Mucosa of rectum (tissue), 2 donors: ENCODE results near the gene PHF2.

Experiments used
- H3K27ac ChIP-seq, 2 donors: one replicate each; pipeline ENCODE4 v1.7.0; 2013; ENCODE audit warnings: inconsistent platforms in 2 of 2, low read depth in 2 of 2, low read length in 2 of 2
- H3K27me3 ChIP-seq, 2 donors: one replicate each; pipeline ENCODE4 v1.7.0; 2013; ENCODE audit warnings: low read length in 2 of 2; ENCODE audit not compliant: control insufficient read depth in 2 of 2, insufficient read depth in 2 of 2
- H3K36me3 ChIP-seq, 2 donors: one replicate each; pipeline ENCODE4 v1.7.0; 2013; ENCODE audit warnings: low read length in 2 of 2; ENCODE audit not compliant: control insufficient read depth in 2 of 2, insufficient read depth in 2 of 2
- H3K4me1 ChIP-seq, 2 donors: one replicate each; pipeline ENCODE4 v1.7.0; 2013; ENCODE audit warnings: low read length in 2 of 2, mild to moderate bottlenecking in 1 of 2; ENCODE audit not compliant: control insufficient read depth in 2 of 2, insufficient read depth in 2 of 2
- H3K4me3 ChIP-seq, 2 donors: one replicate each; pipeline ENCODE4 v1.7.0; 2013; ENCODE audit warnings: low read length in 2 of 2
- H3K9ac ChIP-seq, 2 donors: one replicate each; pipeline ENCODE4 v1.7.0; 2013; ENCODE audit warnings: low read length in 2 of 2, low read depth in 1 of 2, mild to moderate bottlenecking in 1 of 2
- H3K9me3 ChIP-seq, 2 donors: one replicate each; pipeline ENCODE4 v1.7.0; 2013; ENCODE audit warnings: low read length in 2 of 2; ENCODE audit not compliant: control insufficient read depth in 2 of 2
- donor health status: healthy.
- donor health status: Normal muscosa, but diverticular disease.

The PHF2 gene

DNA sequence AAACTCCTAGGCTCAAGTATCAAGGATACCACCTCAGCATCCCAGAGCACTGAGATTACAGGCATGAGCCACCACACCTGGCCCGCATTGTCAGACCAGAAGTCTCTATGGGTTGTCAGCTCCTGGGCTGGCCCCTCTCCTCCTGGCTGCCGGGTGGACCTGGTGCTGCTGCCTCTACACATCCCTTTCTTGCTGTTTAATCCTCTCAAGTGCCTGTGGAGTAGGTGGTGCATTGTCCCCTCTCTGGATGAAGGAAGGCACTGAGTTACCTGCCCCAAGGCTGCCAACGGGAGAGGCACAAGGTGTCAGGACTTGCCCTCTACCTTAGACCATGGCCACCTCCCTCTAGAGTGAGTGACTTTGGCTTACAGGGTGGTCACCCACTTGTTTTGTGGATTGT is 37.4 kb downstream of the PHF2 start:
- no peak overlapping the region for H3K9ac ChIP-seq
- no peaks in the 10 kb centered on the region for H3K36me3 ChIP-seq
- no peak overlapping the region for H3K4me3 ChIP-seq
- no peaks in the 10 kb centered on the region for H3K27me3 ChIP-seq
- no peaks in the 10 kb centered on the region for H3K4me1 ChIP-seq
- no peak overlapping the region for H3K27ac ChIP-seq
- H3K9me3 ChIP-seq = no peaks in the 10 kb centered on the region

DNA sequence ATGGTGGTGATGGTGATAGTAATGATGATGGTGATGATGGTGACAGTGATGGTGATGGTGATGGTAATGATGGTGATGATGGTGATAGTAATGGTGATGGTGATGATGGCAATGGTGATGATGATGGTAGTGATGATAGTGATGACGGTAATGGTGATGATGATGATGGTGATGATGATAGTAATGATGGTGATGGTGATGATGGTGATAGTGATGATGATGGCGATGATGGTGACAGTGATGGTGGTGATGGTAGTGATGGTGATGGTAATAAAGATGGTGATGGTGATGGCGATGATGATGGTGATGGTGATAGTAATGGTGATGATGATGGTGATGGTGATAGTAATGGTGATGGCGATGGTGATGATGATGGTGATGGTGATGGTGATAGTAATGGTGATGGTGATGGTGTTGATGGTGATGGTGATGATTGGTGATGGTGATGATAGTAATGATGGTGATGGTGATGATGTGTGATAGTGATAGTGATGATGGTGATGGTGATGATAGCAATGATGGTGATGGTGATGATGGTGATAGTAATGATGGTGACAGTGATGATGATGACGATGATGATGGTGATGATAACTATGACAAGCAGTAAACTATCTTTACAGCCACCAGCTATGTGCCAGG is 38.6 kb downstream of the PHF2 start:
- no peaks in the 10 kb centered on the region for H3K4me1 ChIP-seq
- no peaks in the 10 kb centered on the region for H3K27me3 ChIP-seq
- H3K4me3 ChIP-seq = no peak overlapping the region
- H3K9ac ChIP-seq = no peak overlapping the region
- no peaks in the 10 kb centered on the region for H3K36me3 ChIP-seq
- H3K9me3 ChIP-seq = no peaks in the 10 kb centered on the region
- no peak overlapping the region for H3K27ac ChIP-seq

DNA sequence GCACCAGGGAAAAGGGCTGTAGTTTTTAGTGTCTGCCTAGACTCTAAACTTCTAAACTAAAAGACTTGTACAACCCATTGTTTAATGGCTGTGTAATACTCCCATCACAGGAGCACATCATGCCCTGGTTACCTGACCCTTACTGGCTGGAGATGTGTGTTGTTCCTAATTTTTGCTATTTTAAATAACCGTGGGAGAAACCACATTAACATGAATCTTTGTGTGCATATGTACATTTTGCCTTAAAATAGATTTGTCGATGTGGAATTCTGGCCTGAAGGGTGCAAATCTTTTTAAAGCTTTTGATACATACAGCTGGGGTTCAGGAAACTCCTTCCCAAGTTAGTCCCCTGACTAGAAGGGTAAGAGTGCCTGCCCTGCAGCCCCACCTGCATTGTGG is 39.7 kb downstream of the PHF2 start:
- H3K9ac ChIP-seq = no peak overlapping the region
- H3K4me1 ChIP-seq = peaks cover 0 to 2% of the 10 kb centered on the region in 2 donors
- no peaks in the 10 kb centered on the region for H3K36me3 ChIP-seq
- H3K27me3 ChIP-seq = no peaks in the 10 kb centered on the region
- no peak overlapping the region for H3K27ac ChIP-seq
- H3K9me3 ChIP-seq = no peaks in the 10 kb centered on the region
- no peak overlapping the region for H3K4me3 ChIP-seq

DNA sequence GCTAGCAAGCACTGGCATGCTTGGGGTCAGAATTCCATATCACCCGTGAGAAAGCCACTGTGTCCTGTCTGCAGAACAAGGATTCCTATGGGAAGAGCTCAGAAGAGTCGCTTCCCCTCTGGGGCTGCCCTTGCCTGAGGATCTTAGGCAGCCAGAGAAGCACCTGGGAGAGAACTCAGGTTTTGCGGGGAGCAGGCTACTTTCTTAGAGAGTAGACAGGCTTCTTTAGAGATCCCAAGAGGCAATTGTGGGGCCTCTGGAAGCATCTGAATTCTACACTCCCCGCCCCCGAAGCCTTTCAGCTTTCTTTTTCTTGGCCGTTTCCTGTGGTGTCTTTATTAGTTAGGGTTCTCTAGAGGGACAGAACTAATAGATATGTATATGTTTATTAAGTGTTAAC is 40.9 kb downstream of the PHF2 start:
- H3K36me3 ChIP-seq = no peaks in the 10 kb centered on the region
- no peaks in the 10 kb centered on the region for H3K9me3 ChIP-seq
- peaks cover 0 to 4% of the 10 kb centered on the region in 2 donors for H3K4me1 ChIP-seq
- no peak overlapping the region for H3K27ac ChIP-seq
- H3K4me3 ChIP-seq = no peak overlapping the region
- no peaks in the 10 kb centered on the region for H3K27me3 ChIP-seq
- H3K9ac ChIP-seq = no peak overlapping the region

DNA sequence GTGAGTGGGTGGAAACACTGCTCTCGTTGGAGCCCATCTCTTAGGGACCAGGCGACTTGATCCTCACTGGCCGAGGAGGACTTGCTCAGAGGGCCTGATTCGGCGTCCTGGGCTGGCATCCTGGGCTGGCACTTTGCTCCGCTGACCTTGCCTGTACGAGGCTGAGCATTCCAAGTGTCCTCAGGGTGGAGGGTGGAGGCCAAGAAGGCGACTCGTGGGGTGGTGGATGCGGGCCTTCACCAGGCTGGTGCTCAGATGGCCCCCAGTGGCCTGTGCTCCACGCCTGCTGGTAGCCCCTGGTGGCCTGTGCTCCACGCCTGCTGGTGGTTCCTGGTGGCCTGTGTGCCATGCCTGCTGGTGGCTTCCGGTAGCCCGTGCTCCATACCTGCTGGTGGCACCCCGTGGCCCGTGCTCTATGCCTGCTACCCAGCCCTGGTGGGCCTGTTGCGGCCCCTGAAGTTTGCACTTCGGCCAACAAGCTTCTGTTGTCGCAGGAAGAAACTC is 42.9 kb downstream of the PHF2 start:
- H3K27me3 ChIP-seq = no peaks in the 10 kb centered on the region
- H3K4me3 ChIP-seq = no peak overlapping the region
- peaks cover 0 to 4% of the 10 kb centered on the region in 2 donors for H3K4me1 ChIP-seq
- H3K9ac ChIP-seq = no peak overlapping the region
- H3K27ac ChIP-seq = no peak overlapping the region
- H3K36me3 ChIP-seq = no peaks in the 10 kb centered on the region
- H3K9me3 ChIP-seq = no peaks in the 10 kb centered on the region

DNA sequence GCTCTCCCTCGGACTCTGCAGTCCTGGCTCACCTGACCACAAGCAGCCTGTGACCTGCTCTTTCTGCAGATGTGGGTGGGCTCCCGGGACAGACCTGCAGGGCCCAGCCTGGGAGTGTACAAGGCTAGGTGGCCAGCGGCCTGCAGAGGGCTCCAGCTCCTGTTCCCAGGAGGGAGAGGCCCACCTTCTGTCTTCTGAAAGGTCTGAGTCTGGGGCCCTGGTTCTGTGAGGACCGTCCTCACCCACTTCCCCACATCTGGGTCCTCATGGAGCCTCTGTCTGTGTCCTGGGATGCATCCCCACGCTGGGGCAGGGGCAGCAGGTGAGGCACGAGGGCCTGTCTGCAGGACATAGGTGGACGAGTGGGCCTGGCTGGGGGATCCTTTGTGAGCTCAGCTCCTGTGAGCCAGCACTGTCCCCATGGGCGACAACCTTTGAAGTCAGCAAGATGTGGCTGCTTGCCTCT is 43.7 kb downstream of the PHF2 start:
- H3K4me3 ChIP-seq = no peak overlapping the region
- H3K4me1 ChIP-seq = peaks cover 0 to 4% of the 10 kb centered on the region in 2 donors
- H3K27ac ChIP-seq = no peak overlapping the region
- no peaks in the 10 kb centered on the region for H3K9me3 ChIP-seq
- H3K9ac ChIP-seq = no peak overlapping the region
- H3K36me3 ChIP-seq = no peaks in the 10 kb centered on the region
- no peaks in the 10 kb centered on the region for H3K27me3 ChIP-seq

DNA sequence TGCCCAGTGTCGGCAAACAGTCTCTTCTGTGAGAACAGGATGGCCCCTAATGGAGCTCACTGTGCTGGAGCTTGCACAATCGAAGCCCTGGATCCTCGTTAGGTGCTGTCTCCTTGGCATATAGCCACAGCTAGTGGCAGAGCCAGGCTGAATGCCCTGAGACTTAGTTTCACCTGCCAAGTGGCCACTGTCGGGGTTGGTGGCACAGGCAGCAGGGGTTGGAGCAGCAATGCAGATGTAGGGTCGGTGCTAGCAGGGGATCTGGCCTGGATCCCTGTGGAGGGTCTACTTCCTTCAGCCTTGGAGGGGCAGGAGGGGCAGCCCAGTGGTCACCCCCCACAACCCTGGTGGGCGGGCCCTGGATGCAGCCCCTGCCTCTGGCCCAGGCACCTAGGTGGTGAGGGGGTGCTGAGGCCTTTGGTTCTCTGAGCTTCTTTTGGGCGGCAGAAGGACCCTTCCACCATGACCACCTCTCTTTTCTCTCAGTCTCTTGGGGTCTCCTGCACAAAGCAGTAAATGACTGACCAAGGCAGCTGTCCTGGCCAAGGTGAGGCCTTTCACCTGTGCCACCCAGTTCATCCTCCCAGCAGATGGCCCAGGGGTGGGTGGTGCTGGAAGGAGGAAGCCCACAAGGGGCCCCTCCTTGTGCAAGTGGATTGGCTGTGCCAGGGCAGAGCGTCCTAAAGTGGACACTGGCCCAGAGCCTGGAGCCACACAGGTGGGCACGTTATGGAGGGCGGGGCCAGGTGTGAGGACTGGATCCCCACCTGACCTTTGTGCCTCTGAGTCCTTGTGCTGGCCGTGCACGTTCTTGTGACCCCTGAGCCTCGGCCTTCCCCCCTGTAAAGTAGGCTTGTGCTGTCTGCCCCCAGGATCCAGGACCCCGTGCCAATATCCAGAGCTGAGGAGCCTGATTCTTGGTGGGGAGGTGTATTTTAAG is 44.8 kb downstream of the PHF2 start:
- no peak overlapping the region for H3K27ac ChIP-seq
- H3K9me3 ChIP-seq = no peaks in the 10 kb centered on the region
- no peaks in the 10 kb centered on the region for H3K36me3 ChIP-seq
- no peaks in the 10 kb centered on the region for H3K27me3 ChIP-seq
- no peak overlapping the region for H3K4me3 ChIP-seq
- H3K9ac ChIP-seq = no peak overlapping the region
- H3K4me1 ChIP-seq = peaks cover 0 to 4% of the 10 kb centered on the region in 2 donors

DNA sequence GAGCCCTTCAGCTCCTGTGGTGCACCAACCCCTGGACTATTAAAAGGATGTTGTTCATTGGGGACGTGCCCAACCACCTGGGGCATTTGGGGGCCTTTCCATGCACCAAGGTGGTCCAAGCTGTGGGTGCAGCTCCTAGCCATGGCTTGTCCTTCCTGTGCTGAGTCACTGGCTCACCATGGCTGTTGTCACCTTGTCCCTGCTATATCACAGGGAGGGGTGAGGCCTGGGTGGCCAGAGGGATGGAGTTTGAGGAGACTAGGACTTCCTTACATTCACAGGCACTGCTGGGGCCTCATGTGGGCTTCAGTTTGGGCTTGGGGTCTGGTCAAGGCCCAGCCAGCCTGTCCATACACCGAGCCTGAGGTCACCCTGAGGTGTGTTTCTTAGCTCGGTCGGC is 45.5 kb downstream of the PHF2 start:
- Histone ChIP-seq H3K9me3 (no peaks in the 10 kb centered on the region), H3K27ac (no peak overlapping the region), H3K36me3 (no peaks in the 10 kb centered on the region), H3K4me3 (no peak overlapping the region), H3K9ac (no peak overlapping the region), H3K4me1 (peaks cover 0 to 4% of the 10 kb centered on the region in 2 donors), H3K27me3 (no peaks in the 10 kb centered on the region)

DNA sequence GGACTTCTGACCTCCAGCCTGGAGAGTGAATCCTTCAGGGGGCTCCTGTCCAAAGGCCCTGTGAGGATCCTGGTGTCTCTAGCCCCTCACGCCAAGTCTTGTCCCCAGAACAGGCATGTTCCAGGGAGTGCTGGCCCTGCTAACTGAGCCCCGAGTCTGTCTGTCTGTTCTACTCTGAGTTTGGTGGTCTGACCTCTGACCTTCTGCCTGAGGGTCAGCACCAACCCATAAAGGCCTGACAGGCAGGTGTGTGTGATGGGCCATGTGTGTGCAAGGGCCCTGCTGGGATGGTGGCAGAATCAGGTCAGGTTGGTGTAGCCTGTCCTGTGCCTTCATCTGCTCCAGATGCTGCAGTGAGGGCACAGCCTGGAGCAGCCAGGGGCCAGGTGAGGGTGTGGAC is 46.3 kb downstream of the PHF2 start:
- Histone ChIP-seq H3K9ac (no peak overlapping the region), H3K36me3 (no peaks in the 10 kb centered on the region), H3K27me3 (no peaks in the 10 kb centered on the region), H3K27ac (no peak overlapping the region), H3K9me3 (peaks cover 0 to under 1% of the 10 kb centered on the region in 2 donors), H3K4me3 (no peak overlapping the region), H3K4me1 (peaks cover 0 to 4% of the 10 kb centered on the region in 2 donors)

DNA sequence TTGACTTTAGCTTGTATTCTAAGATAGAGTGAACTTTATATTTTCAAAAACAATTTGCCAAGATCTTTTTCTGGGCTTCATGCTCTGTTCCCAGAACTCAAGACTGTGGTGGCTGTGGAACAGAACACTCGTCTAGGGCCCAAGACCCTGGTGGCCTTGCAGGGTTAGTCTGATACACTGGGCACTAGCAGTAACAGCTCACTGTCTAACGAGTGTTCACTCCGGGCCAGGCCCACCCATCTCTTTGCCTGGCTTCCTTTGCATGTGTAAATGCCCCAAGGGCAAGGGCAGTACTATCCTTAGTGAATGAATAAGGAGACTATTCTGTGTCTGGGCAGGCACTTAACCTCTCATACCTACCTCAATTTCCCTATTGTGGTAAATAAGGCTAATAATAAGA is 47.4 kb downstream of the PHF2 start:
- H3K36me3 ChIP-seq = no peaks in the 10 kb centered on the region
- H3K9ac ChIP-seq = no peak overlapping the region
- H3K4me1 ChIP-seq = peaks cover 0 to 4% of the 10 kb centered on the region in 2 donors
- H3K27ac ChIP-seq = no peak overlapping the region
- no peak overlapping the region for H3K4me3 ChIP-seq
- H3K9me3 ChIP-seq = peaks cover 0 to 3% of the 10 kb centered on the region in 2 donors
- H3K27me3 ChIP-seq = no peaks in the 10 kb centered on the region
